Right lobe of liver (tissue), 6 donors: Measurements from ENCODE around the gene CBLL1. TPM values are rescaled to one million over a fixed set of nuclear protein-coding genes. Genes with fewer than 3 reads are reported as not detected.

Experiments
- ATAC-seq, 4 donors: fragments of 200-7000 bp; cut with Tn5 transposase; one replicate each; pipeline ENCODE4 v1.9.1; 2020; ENCODE audit warnings: mild to moderate bottlenecking in 4 of 4, moderate library complexity in 4 of 4
- DNase-seq, 3 donors: peaks; one replicate each; pipeline ENCODE4 v3.0.0-alpha.2; 2020
- H3K27ac ChIP-seq, 3 donors: fragments of 200-600 bp; one replicate each; pipeline ENCODE4 v1.8.0; 2022
- H3K27me3 ChIP-seq, 2 donors: fragments of 200-600 bp; one replicate each; pipeline ENCODE4 v1.8.0; 2022
- H3K36me3 ChIP-seq, 4 donors: fragments of 200-600 bp; sonication (generic) in 1 of 4; one replicate each; pipeline versions ENCODE4 v1.5.1 to v1.8.0; 2017 to 2022; ENCODE audit warnings: control low read depth in 1 of 4
- H3K4me1 ChIP-seq, 4 donors: fragments of 200-600 bp; sonication (generic) in 1 of 4; one replicate each; pipeline versions ENCODE4 v1.5.1 to v1.8.0; 2017 to 2022; ENCODE audit warnings: control low read depth in 1 of 4
- H3K4me3 ChIP-seq, 3 donors: fragments of 200-600 bp; one replicate each; pipeline ENCODE4 v1.8.0; 2022
- H3K9me3 ChIP-seq, 4 donors: fragments of 200-600 bp; sonication (generic) in 1 of 4; one replicate each; pipeline versions ENCODE4 v1.5.1 to v1.8.0; 2017 to 2022; ENCODE audit warnings: control low read depth in 1 of 4
- POLR2A ChIP-seq: fragments of 450-650 bp; IDR thresholded peaks from one replicate; pipeline ENCODE4 v1.6.1; 2017; ENCODE audit warnings: antibody characterized with exemption, mild to moderate bottlenecking
- WGBS: methylation state at CpG from one replicate; pipeline ENCODE4 v1.1.6; 2018; ENCODE audit warnings: low coverage, low lambda C conversion rate; ENCODE audit not compliant: insufficient coverage; ENCODE audit errors: missing lambda C conversion rate; 5-methylcytosine and 5-hydroxymethylcytosine counted together
- intact Hi-C, 2 donors: fragments of 100-400 bp; cut with DNase I; formaldehyde crosslinking; loops; one replicate each; pipeline versions ENCODE4 v1.11.2 to v1.14.1; 2022
- long read RNA-seq: library from polyadenylated mRNA; unstranded; transcript quantifications from one replicate; pipeline ENCODE4 v2.0.0, GENCODE V29; 2019
- total RNA-seq, 6 experiments: library from RNA; depleted of rRNA in 2 of 6; stranded (reverse); fragments of >200 nt in 2 of 6; fragmentation: NEBNext Ultra II Directional in 3 of 6; extraction: Animal tissue kit (Norgen Biotek cat#: 25700) in 3 of 6; gene quantifications; one replicate each; pipeline versions ENCODE4 v1.1.0 to v1.2.4, GENCODE V29; 2016 to 2023
- TF ChIP-seq, protein P1 (sequence below), 4 donors: fragments of 200-600 bp in 3 of 4; fragments of 450-650 bp in 1 of 4; IDR thresholded peaks; one replicate each; pipeline versions ENCODE4 v1.5.1 to v1.8.0; 2016 to 2022; ENCODE audit warnings: antibody characterized with exemption in 4 of 4, mild to moderate bottlenecking in 2 of 4
- donor health status: DM: no; HTN: yes; CAD: no.
- donor health status: DM: no; HTN: no; CAD: no.
- donor health status: DM: no; HTN: no; CAD: no.
- donor health status: DM: no; HTN: yes; CAD: no.
- donor health status: DM: no; HTN: yes; CAD: no.

CBLL1 gene
- total RNA-seq: 10 to 100 TPM in 1 of 6 experiments, 1 to 10 TPM in 5; 5.8 to 11.6 (median 8.5) TPM
- long read RNA-seq: 0 reads

GRCh38 chr7:107743567-107744344 lies at the start of gene CBLL1:
CBLL1 (plus strand) TSS chr7:107744142; CDS start chr7:107744164, 22 bp downstream.
- TF ChIP-seq, protein P1, sequence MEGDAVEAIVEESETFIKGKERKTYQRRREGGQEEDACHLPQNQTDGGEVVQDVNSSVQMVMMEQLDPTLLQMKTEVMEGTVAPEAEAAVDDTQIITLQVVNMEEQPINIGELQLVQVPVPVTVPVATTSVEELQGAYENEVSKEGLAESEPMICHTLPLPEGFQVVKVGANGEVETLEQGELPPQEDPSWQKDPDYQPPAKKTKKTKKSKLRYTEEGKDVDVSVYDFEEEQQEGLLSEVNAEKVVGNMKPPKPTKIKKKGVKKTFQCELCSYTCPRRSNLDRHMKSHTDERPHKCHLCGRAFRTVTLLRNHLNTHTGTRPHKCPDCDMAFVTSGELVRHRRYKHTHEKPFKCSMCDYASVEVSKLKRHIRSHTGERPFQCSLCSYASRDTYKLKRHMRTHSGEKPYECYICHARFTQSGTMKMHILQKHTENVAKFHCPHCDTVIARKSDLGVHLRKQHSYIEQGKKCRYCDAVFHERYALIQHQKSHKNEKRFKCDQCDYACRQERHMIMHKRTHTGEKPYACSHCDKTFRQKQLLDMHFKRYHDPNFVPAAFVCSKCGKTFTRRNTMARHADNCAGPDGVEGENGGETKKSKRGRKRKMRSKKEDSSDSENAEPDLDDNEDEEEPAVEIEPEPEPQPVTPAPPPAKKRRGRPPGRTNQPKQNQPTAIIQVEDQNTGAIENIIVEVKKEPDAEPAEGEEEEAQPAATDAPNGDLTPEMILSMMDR (IDR thresholded peaks at IDR 0.05): peak; percentile 72 to 84 (median 80)
- TF ChIP-seq POLR2A: peak; percentile 76
- 0% methylated on average over 14 of the region's 56 CpGs for WGBS
- Histone ChIP-seq H3K27ac (peak within 1 kb of the TSS; percentile 89 to 93 (median 91)), H3K4me3 (peak within 1 kb of the TSS; percentile 72 to 92 (median 84)), H3K4me1 (peaks cover 0 to 21% (median 5%) of the 10 kb centered on the region in 4 donors), H3K27me3 (no peaks in the 10 kb centered on the region), H3K36me3 (peaks cover 0 to 3% (median 0%) of the 10 kb centered on the region in 4 donors), H3K9me3 (no peaks in the 10 kb centered on the region)
- peak; percentile 98 to 99 (median 98) for DNase-seq
- intact Hi-C loops: loop anchor here (10.0 kb wide), 1 partner anchor 131 kb away; no protein-coding TSS in a partner anchor
- ATAC-seq: peak; percentile 95 to 98 (median 96)

GRCh38 chr7:107694386-107694785 lies 49.6 kb upstream of the CBLL1 start:
- no peak overlapping the region for H3K4me3 ChIP-seq
- intact Hi-C loops: no loop called here
- WGBS: 60% methylated on average over 4 of the region's 5 CpGs
- no peaks in the 10 kb centered on the region for H3K9me3 ChIP-seq
- no peaks in the 10 kb centered on the region for H3K27me3 ChIP-seq
- DNase-seq: no peak
- no peaks in the 10 kb centered on the region for H3K4me1 ChIP-seq
- no peak overlapping the region for H3K27ac ChIP-seq
- no peak for ATAC-seq
- no peak for TF ChIP-seq POLR2A
- TF ChIP-seq, protein P1 (IDR thresholded peaks at IDR 0.05): no peak
- no peaks in the 10 kb centered on the region for H3K36me3 ChIP-seq

GRCh38 chr7:107696330-107696946 lies 47.5 kb upstream of the CBLL1 start:
- no peak for TF ChIP-seq POLR2A
- TF ChIP-seq, protein P1 (IDR thresholded peaks at IDR 0.05): no peak
- Histone ChIP-seq H3K27me3 (no peaks in the 10 kb centered on the region), H3K4me3 (no peak overlapping the region), H3K36me3 (no peaks in the 10 kb centered on the region), H3K9me3 (no peaks in the 10 kb centered on the region), H3K4me1 (no peaks in the 10 kb centered on the region), H3K27ac (no peak overlapping the region)
- ATAC-seq (no peak), DNase-seq (no peak)
- intact Hi-C loops: no loop called here
- 72% methylated on average over 4 of the region's 4 CpGs for WGBS

DNA sequence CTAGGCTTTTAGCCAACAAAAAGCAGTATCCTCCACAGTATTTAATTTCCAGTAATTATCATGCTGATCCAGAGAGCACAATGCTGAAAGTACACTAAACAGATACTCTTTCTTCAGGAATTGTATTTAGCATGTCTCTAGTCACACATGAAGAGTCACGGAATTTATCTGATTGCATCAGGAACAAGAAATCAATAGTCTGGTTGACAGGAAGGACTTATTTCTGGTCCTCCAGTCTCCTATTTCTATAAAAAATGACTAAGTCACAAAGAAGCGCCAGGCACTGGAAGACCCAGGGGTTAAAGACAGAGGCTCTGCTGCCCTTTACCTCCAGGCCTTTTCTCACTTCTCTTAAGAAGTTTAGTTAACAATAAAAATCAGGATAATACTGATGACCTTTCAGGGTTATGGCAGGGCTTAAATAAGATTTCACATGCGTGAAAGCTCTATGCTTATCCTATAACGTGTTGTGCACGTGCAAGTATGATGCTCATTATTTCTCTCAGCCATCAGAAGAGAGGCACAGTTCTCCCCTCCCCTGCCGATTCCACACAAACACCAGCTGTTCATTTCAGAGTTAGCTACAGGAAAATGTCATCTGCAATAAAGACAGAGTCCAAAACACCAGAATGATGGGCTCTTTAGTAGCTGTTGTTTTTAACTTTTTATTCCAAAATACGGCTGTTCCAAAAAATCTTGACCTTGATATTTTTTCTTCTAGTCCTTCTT lies 46.5 kb upstream of the CBLL1 start:
- no peak for ATAC-seq
- Histone ChIP-seq H3K36me3 (no peaks in the 10 kb centered on the region), H3K9me3 (no peaks in the 10 kb centered on the region), H3K27me3 (no peaks in the 10 kb centered on the region), H3K4me3 (no peak overlapping the region), H3K27ac (no peak overlapping the region), H3K4me1 (no peaks in the 10 kb centered on the region)
- DNase-seq: no peak
- WGBS: 61% methylated on average over 7 of the region's 7 CpGs
- intact Hi-C loops: no loop called here
- no peak for TF ChIP-seq POLR2A
- TF ChIP-seq, protein P1 (IDR thresholded peaks at IDR 0.05): no peak
